MM.1S (cell line): ENCODE results near the gene PARPBP.

Experiments
- EZH2 ChIP-seq: fragments of 300-600 bp; sonication (generic); optimal IDR thresholded peaks from 2 replicates; pipeline ENCODE3; 2017; ENCODE audit warnings: low read depth, mild to moderate bottlenecking, antibody characterized with exemption, low read length, mixed read lengths
- TF ChIP-seq, protein P1 (sequence below): fragments of 300-600 bp; sonication (generic); IDR thresholded peaks from 2 replicates; pipeline ENCODE4 v1.5.1; 2016; ENCODE audit warnings: antibody characterized with exemption, low read length, mixed read lengths

DNA sequence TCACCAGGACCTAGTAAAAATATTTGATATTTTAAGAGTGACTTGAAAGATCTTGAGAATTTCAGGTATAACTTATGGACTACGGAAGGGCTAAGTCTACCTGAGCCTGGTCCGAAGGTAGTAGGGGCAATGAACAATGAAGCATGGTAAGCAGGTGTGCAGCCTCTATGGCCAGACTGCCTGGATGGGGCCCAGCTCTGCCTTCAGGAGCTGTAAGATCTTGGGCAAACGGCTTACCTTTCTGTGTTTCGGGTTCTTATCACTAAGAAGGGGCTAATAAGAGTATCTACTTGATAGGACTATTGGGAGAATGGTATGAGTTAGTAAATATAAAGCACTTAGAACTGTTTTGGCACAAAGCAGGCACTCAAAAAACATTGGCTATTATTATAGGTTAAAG lies 39.1 kb upstream of the PARPBP start:
- TF ChIP-seq, protein P1, sequence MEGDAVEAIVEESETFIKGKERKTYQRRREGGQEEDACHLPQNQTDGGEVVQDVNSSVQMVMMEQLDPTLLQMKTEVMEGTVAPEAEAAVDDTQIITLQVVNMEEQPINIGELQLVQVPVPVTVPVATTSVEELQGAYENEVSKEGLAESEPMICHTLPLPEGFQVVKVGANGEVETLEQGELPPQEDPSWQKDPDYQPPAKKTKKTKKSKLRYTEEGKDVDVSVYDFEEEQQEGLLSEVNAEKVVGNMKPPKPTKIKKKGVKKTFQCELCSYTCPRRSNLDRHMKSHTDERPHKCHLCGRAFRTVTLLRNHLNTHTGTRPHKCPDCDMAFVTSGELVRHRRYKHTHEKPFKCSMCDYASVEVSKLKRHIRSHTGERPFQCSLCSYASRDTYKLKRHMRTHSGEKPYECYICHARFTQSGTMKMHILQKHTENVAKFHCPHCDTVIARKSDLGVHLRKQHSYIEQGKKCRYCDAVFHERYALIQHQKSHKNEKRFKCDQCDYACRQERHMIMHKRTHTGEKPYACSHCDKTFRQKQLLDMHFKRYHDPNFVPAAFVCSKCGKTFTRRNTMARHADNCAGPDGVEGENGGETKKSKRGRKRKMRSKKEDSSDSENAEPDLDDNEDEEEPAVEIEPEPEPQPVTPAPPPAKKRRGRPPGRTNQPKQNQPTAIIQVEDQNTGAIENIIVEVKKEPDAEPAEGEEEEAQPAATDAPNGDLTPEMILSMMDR: no peak
- TF ChIP-seq EZH2: no peak
